ENCODE data around the gene HPCAL4.

The HPCAL4 gene

GRCh38 chr1:39635205-39635870 is 55.9 kb downstream of the HPCAL4 start:
- H3K4me3 ChIP-seq (ENCODE audit: low read depth, low read length), result no peak overlapping the region
- no peak for DNase-seq (ENCODE audit: low read depth)
- no peak for TF ChIP-seq CTCF (IDR thresholded peaks at IDR 0.05; ENCODE audit: control insufficient read depth, extremely low read depth, insufficient read depth)

GRCh38 chr1:39633422-39633821 is 57.8 kb downstream of the HPCAL4 start:
- no peak overlapping the region for H3K4me3 ChIP-seq (ENCODE audit: low read depth, low read length)
- TF ChIP-seq CTCF (IDR thresholded peaks at IDR 0.05; ENCODE audit: control insufficient read depth, extremely low read depth, insufficient read depth), result no peak
- DNase-seq (ENCODE audit: low read depth), result no peak

- DNase-seq (ENCODE audit: low read depth), result no peak
- no peak for TF ChIP-seq CTCF (IDR thresholded peaks at IDR 0.05; ENCODE audit: control insufficient read depth, extremely low read depth, insufficient read depth)
- H3K4me3 ChIP-seq (ENCODE audit: low read depth, low read length), result no peak overlapping the region
Measured at GRCh38 chr1:39632682-39633417, 58.4 kb downstream of the HPCAL4 start.

DNA sequence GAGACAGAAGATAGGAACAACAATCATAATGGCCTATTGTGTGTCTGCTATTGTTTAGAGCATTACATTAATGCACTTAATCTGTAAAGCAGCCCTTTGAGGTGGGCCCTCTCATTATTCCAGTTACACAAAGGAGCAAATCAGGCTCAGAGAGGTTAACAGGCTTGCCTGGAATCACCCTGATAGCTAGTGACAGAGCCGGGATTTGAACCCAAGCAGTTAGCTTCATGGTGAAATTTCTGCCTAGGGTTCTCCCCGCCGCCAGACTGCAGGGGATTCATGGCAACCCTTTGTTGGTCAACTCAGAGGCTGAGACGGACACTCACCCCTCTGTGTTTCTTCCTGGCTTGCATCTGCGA is 58.9 kb downstream of the HPCAL4 start:
- no peak overlapping the region for H3K4me3 ChIP-seq (ENCODE audit: low read depth, low read length)
- no peak for TF ChIP-seq CTCF (IDR thresholded peaks at IDR 0.05; ENCODE audit: control insufficient read depth, extremely low read depth, insufficient read depth)
- no peak for DNase-seq (ENCODE audit: low read depth)

DNA sequence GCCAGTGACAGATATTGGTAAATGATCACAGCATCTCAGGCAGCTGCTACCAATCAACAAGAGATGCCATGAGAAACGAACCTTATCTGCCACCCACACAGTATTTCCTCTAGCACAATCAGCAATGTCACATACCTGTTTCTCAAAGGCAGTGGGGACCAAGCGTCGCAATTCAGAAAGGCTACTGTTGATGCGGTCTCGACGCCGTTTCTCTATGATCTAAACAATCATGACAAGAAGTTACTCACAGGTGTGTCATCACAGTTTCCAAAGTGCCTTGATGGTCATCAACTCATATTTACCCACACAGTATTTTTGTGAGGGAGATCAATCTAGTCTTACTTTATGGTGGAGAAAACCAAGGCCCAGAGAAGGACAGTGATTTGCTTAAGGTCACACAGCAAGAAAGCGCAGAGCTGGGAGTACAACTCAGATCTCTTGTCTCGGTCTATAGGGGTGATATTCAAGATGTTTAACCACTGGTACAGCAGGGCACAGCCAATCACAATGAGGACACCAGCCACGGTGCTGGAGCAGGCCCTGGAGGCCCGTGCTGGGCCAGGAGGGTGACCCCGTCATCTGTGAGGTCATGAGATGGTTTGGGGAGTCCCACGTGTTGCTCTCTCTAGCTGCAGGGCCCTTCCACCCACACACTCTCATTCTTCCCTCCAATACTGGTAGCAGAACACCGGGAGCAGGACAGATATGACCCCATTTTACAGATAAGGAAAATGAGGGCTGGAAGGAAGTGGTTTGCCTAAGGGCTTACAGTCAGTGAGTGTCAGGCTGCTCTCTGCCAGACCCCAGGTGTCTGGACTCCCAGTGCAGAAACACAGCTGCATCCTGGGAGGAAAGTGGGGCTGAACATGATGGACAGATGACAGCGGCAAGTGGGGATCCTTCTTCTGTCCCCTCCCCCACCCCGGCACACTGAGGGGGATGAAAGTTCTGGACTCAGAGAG is 59.6 kb downstream of the HPCAL4 start:
- no peak for TF ChIP-seq CTCF (IDR thresholded peaks at IDR 0.05; ENCODE audit: control insufficient read depth, extremely low read depth, insufficient read depth)
- no peak overlapping the region for H3K4me3 ChIP-seq (ENCODE audit: low read depth, low read length)
- DNase-seq (ENCODE audit: low read depth), result no peak

- no peak overlapping the region for H3K4me3 ChIP-seq (ENCODE audit: low read depth, low read length)
- no peak for TF ChIP-seq CTCF (IDR thresholded peaks at IDR 0.05; ENCODE audit: control insufficient read depth, extremely low read depth, insufficient read depth)
- DNase-seq (ENCODE audit: low read depth), result no peak
Measured at GRCh38 chr1:39628807-39629350, 62.4 kb downstream of the HPCAL4 start.
